ENCODE data around the gene SRBD1. TPM values are rescaled to one million over a fixed set of nuclear protein-coding genes. Genes with fewer than 3 reads are reported as not detected.

The SRBD1 gene
- total and polyA plus RNA-seq, 2 of the 8 experiments (the other 6 are each of a cell fraction or from before 2014, with no cell fraction given): 4.6 to 20.0 TPM

- no peaks in the 10 kb centered on the region for H4K20me1 ChIP-seq (replicated peaks in 1 of 2; ENCODE audit: control insufficient read depth in 1 of 2, insufficient read depth in 2 of 2, low read length in 2 of 2)
- 83% methylated on average over 5 of the region's 5 CpGs; no CpG with 5 or more reads in 1 of the 2 experiments for WGBS, 2 experiments (ENCODE audit: extremely low coverage in 1 of 2, insufficient coverage in 1 of 2, insufficient read length in 1 of 2, insufficient replicate concordance in 2 of 2, low coverage in 1 of 2, low lambda C conversion rate in 2 of 2, missing lambda C conversion rate in 1 of 2)
These were observed 23.2 kb upstream of the SRBD1 start for GRCh38 chr2:45634223-45634622.

More at GRCh38 chr2:45634223-45634622, 23.2 kb upstream of the SRBD1 start:
- no peak for DNase-seq (ENCODE audit: low read depth in 1 of 2, low spot score in 2 of 2)
- Histone ChIP-seq H4K8ac (ENCODE audit: extremely low read depth, insufficient read depth, low read length) (no peak overlapping the region), H3K4ac (replicated peaks; ENCODE audit: insufficient read length, low read depth, low read length) (no peak overlapping the region), H2BK5ac (ENCODE audit: low read depth, low read length) (no peak overlapping the region), H3K79me2 (ENCODE audit: control insufficient read depth in 1 of 2, insufficient read depth in 2 of 2, low read length in 2 of 2) (no peaks in the 10 kb centered on the region), H3K23me2 (ENCODE audit: low read depth, low read length) (no peaks in the 10 kb centered on the region), H3K9ac (replicated peaks in 1 of 4; ENCODE audit: extremely low read depth in 1 of 4, low read depth in 3 of 4, low read length in 3 of 4) (no peak overlapping the region), H2BK20ac (ENCODE audit: low read length) (no peak overlapping the region), H3K27ac (ENCODE audit: low read depth, low read length) (no peak overlapping the region), H3K4me3 (ENCODE audit: extremely low read depth in 1 of 4, insufficient read depth in 2 of 4, low read depth in 3 of 4, low read length in 4 of 4) (no peak overlapping the region), H3K14ac (ENCODE audit: insufficient read length) (no peak overlapping the region), H3K4me1 (replicated peaks in 1 of 4; ENCODE audit: control insufficient read depth in 3 of 4, insufficient read depth in 4 of 4, low read length in 3 of 4) (peaks cover 0 to 9% (median 4%) of the 10 kb centered on the region in 4 experiments; a peak in 4 of 7 replicates), H3K56ac (replicated peaks; ENCODE audit: insufficient read length, low read depth, low read length) (no peak overlapping the region), H3K79me1 (ENCODE audit: low read depth, low read length) (no peaks in the 10 kb centered on the region), H3K27me3 (replicated peaks in 1 of 4; ENCODE audit: control insufficient read depth in 3 of 4, extremely low read depth in 1 of 4, insufficient read depth in 3 of 4, low read length in 3 of 4) (no peaks in the 10 kb centered on the region), H4K5ac (ENCODE audit: insufficient read length, low read depth, low read length) (no peak overlapping the region), H3K18ac (ENCODE audit: extremely low read depth, low read length) (no peak overlapping the region), H3K4me2 (ENCODE audit: insufficient read depth in 1 of 2, low read depth in 2 of 2, low read length in 2 of 2) (no peak overlapping the region), H2BK120ac (replicated peaks; ENCODE audit: low read depth, low read length) (no peak overlapping the region), H3K9me3 (ENCODE audit: insufficient read depth in 2 of 2, low read depth in 1 of 2, low read length in 1 of 2) (no peaks in the 10 kb centered on the region), H2AK5ac (ENCODE audit: low read depth, low read length) (no peak overlapping the region), H3K36me3 (ENCODE audit: control insufficient read depth in 2 of 4, insufficient read depth in 4 of 4, low read length in 3 of 4) (no peaks in the 10 kb centered on the region), H2AFZ (ENCODE audit: low read length) (no peak overlapping the region), H3K23ac (ENCODE audit: insufficient read length) (no peak overlapping the region), H2BK12ac (ENCODE audit: low read depth, low read length) (no peak overlapping the region), H4K91ac (replicated peaks; ENCODE audit: insufficient read length, low read length) (no peak overlapping the region), H2BK15ac (ENCODE audit: low read length) (no peak overlapping the region)
- ChIA-PET CTCF (ENCODE audit: partially characterized antibody) (interaction anchor here (1.0 to 1.3 kb wide), 2 partner anchors 9 to 163 kb away, joined by 3 to 4 read pairs; no protein-coding TSS in a partner anchor), POLR2A (ENCODE audit: partially characterized antibody) (no interaction called here)
- FAIRE-seq: no peak
- TF ChIP-seq BACH1 (IDR thresholded peaks at IDR 0.05; ENCODE audit: low read length) (no peak), GTF2F1 (IDR thresholded peaks at IDR 0.05; ENCODE audit: borderline replicate concordance, low read depth, low read length) (no peak), USF2 (IDR thresholded peaks at IDR 0.05; ENCODE audit: low read length) (no peak), BCL11A (IDR thresholded peaks at IDR 0.05; ENCODE audit: low read depth in 2 of 2, low read length in 2 of 2) (no peak)

Measured in H1 (cell line).